ENCODE data around the gene LCN12. TPM values are rescaled to one million over a fixed set of nuclear protein-coding genes. Genes with fewer than 3 reads are reported as not detected.

The LCN12 gene, protein sequence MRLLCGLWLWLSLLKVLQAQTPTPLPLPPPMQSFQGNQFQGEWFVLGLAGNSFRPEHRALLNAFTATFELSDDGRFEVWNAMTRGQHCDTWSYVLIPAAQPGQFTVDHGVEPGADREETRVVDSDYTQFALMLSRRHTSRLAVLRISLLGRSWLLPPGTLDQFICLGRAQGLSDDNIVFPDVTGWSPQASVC
- total RNA-seq (0.17 TPM in 1 of 2 replicates, not detected in the other), polyA plus RNA-seq (0.02 TPM in 1 of 2 replicates, not detected in the other), polyA minus RNA-seq (ENCODE audit: low replicate concordance) (not detected in 2 replicates)
- not detected in 2 replicates for polyA plus RNA-seq (2012)

DNA sequence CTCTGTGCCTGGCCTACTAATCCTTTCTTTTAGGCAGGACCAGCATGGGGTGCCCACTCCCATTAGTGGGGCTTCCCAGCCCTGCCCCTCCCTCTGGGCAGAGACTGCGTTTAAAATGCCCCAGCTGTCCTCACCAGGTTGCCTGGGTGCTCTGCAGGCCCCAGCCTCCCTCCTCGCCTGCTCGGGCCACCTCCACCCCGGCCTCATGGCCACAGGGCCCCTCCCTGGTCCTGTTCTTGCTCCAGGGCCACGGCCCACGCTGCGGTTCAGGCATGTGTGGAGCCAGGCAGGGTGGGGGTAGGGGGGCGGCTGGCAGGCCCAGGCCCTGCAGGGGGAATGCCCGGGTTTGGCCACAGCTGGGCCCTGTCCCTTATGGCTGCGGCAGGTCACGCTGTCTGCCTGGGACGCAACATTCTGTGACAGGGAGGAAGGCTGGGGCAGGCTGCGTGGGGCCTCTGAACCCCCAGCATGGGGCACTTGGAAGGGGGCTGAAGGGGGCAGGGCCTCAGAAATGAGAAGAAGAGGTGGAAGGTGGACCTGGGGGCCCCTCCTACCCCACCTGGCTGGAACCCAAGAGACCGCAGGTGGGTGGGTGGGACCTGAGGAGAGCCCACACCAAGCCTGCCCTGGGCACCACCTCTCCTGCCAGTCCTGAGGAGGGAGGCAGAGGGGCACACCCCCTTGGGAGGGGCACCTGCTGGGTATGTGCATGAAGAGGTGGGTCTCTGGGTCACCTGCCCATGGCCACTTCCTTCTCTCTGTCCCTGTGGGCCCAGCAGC lies at the start of gene LCN12:
TSS of gene LCN12 (plus strand) at position 733 of the 780 bp plus-strand sequence. CDS start 55 bp downstream, outside the sequence.
- Histone ChIP-seq H4K20me1 (ENCODE audit: control insufficient read depth, extremely low read depth, insufficient read depth, low read length) (no peaks in the 10 kb centered on the region), H3K9ac (ENCODE audit: insufficient read depth, low read length) (no peak within 1 kb of the TSS), H2AFZ (ENCODE audit: low read length) (no peak within 1 kb of the TSS), H3K9me3 (ENCODE audit: control insufficient read depth, insufficient read depth, low read depth, low read length) (no peaks in the 10 kb centered on the region), H3K4me2 (ENCODE audit: extremely low read depth, insufficient read depth, low read length) (no peak within 1 kb of the TSS), H3K27ac (ENCODE audit: insufficient read depth, low read length) (no peak within 1 kb of the TSS), H3K36me3 (ENCODE audit: control insufficient read depth, insufficient read depth, low read length) (no peaks in the 10 kb centered on the region), H3K79me2 (ENCODE audit: control insufficient read depth, insufficient read depth, low read length) (no peaks in the 10 kb centered on the region), H3K4me3 (replicated peaks in 1 of 4; ENCODE audit: control extremely low read depth in 1 of 4, insufficient read depth in 1 of 4, low read depth in 3 of 4, low read length in 4 of 4) (no peak within 1 kb of the TSS), H3K27me3 (ENCODE audit: control insufficient read depth, insufficient read depth, low read length) (no peaks in the 10 kb centered on the region), H3K4me1 (ENCODE audit: control insufficient read depth, extremely low read depth, insufficient read depth, low read length) (no peaks in the 10 kb centered on the region)
- no peak for DNase-seq (ENCODE audit: low read depth in 2 of 2)
- TF ChIP-seq EZH2 (IDR thresholded peaks at IDR 0.05; ENCODE audit: low read length, missing control alignments) (no peak), CTCF (conservative IDR thresholded peaks at IDR 0.05 in 1 of 2, IDR thresholded peaks at IDR 0.05 in 1 of 2; ENCODE audit: low read depth in 1 of 2, low read length in 2 of 2) (no peak)

- DNase-seq (ENCODE audit: low read depth in 2 of 2) = no peak
These were observed 49.0 kb upstream of the LCN12 start for GRCh38 chr9:136903041-136903554.

More at GRCh38 chr9:136903041-136903554, 49.0 kb upstream of the LCN12 start:
- TF ChIP-seq CTCF (conservative IDR thresholded peaks at IDR 0.05 in 1 of 2, IDR thresholded peaks at IDR 0.05 in 1 of 2; ENCODE audit: low read depth in 1 of 2, low read length in 2 of 2) = no peak
- no peak for TF ChIP-seq EZH2 (IDR thresholded peaks at IDR 0.05; ENCODE audit: low read length, missing control alignments)
- H3K79me2 ChIP-seq (ENCODE audit: control insufficient read depth, insufficient read depth, low read length) = no peaks in the 10 kb centered on the region
- H3K36me3 ChIP-seq (ENCODE audit: control insufficient read depth, insufficient read depth, low read length) = peaks cover 11% of the 10 kb centered on the region
- no peaks in the 10 kb centered on the region for H3K9me3 ChIP-seq (ENCODE audit: control insufficient read depth, insufficient read depth, low read depth, low read length)
- H3K27ac ChIP-seq (ENCODE audit: insufficient read depth, low read length) = peak overlapping the region; percentile 26
- H3K9ac ChIP-seq (ENCODE audit: insufficient read depth, low read length) = no peak overlapping the region
- H3K4me1 ChIP-seq (ENCODE audit: control insufficient read depth, extremely low read depth, insufficient read depth, low read length) = peaks cover 14% of the 10 kb centered on the region
- H3K4me2 ChIP-seq (ENCODE audit: extremely low read depth, insufficient read depth, low read length) = no peak overlapping the region
- H3K27me3 ChIP-seq (ENCODE audit: control insufficient read depth, insufficient read depth, low read length) = no peaks in the 10 kb centered on the region
- H4K20me1 ChIP-seq (ENCODE audit: control insufficient read depth, extremely low read depth, insufficient read depth, low read length) = no peaks in the 10 kb centered on the region
- H3K4me3 ChIP-seq (replicated peaks in 1 of 4; ENCODE audit: control extremely low read depth in 1 of 4, insufficient read depth in 1 of 4, low read depth in 3 of 4, low read length in 4 of 4) = no peak overlapping the region
- no peak overlapping the region for H2AFZ ChIP-seq (ENCODE audit: low read length)
